HG03571 (cell line): ENCODE results near the gene RNF180.
"Not testable (repeated sequence)": the region's sequence is repeated elsewhere in the genome, so short reads cannot be mapped to it uniquely, and the experiment has no call there.

Experiments used
- ATAC-seq: cut with Tn5 transposase; IDR thresholded peaks from one replicate; pipeline ENCODE4 v1.9.1; 2021; ENCODE audit not compliant: unreplicated experiment

The RNF180 gene

DNA sequence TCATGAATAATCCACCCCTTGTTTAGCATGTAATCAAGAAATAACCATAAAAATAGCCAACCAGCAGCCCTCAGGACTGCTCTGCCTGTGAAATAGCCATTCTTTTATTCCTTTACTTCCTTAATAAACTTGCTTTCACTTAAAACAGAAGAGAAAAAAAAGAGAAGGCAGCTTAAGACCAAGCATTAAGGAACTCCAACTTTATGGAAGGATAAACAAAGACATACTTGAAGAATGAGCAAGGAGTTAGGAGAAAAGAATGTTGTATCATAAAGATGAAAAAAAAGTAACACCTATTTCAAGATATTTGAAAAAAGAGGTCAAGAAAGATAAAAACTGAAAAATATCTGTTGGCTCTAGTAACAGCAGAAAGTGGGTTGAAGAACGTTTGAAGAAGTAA is 107.6 kb downstream of the RNF180 start:
- ATAC-seq: no peak

DNA sequence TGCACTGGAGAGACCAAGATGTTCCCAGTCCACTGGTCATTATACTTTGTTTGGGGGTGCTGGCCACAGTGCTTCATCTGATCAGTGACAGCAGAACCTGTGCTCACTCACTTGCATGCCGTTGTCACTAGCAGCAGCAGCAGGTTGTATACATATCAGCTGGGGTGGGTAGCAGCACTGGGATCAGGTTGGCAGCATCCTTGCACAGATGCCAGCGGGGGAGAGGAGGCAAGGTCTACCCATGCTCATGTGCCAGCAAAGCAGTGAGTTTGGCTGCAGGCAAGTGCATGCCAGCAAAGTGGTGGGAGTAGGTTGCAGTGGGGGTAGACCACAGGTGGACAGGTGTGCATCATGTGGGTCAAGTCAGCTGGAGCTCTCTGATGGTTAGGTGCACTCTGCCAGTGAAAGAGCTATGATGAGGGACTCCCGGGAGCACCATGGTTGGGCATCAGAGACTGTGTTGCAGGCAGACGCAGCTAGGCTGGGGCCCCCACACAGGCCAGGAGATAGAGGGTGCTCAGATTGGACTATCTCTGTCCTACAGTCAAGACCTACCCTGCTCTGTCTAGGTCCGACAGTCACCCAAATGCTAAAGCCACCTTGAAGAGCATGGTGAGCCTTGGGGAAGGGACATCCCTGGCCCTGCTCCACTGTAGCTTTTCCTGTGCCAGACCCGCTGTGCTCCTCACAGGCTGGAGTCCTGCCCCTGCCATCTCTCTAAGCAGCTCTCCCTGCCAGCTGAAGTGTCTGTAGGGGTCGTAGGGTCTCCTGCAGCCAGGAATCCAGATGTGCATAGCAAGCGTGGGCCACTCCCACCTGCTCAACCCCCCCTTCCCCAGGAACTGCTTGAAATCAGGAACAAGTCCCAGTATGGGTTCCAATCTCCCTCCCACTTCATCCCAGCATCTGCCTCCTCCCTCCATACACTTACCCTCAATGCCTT is 119.8 kb downstream of the RNF180 start:
- no peak for ATAC-seq

- no peak for ATAC-seq
These were observed 120.7 kb downstream of the RNF180 start for GRCh38 chr5:64286381-64286780.

- not testable (repeated sequence) for ATAC-seq
These were observed 122.9 kb downstream of the RNF180 start for GRCh38 chr5:64288496-64288895.

DNA sequence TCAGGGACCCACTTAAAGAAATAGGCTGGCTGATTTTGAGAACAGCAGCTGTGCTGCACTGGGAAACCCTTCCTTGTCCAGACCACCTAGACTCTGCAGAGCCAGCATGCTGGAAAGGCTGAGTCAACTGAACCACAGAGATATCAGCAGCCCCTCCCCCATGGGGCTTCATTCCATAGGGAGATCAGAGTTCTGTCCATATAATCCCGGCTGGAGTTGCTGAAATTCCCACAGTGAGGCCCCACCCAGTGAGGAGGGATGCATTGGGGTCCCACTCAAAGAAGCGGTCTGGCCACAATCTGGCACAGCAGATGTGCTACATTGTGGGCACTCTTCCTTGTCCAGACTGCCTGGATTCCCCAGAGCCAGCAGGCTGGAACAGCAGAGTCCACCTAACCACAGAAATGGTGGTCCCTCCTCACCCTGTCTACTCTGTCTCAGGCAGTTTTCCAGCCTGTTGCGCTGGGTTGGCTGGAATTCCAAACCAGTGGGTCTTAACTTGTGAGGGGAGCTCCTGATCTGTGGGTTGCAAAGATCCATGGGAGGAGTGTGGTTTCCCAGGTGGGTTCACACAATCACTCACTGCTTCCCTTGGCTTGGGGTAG is 127.1 kb downstream of the RNF180 start:
- no peak for ATAC-seq

DNA sequence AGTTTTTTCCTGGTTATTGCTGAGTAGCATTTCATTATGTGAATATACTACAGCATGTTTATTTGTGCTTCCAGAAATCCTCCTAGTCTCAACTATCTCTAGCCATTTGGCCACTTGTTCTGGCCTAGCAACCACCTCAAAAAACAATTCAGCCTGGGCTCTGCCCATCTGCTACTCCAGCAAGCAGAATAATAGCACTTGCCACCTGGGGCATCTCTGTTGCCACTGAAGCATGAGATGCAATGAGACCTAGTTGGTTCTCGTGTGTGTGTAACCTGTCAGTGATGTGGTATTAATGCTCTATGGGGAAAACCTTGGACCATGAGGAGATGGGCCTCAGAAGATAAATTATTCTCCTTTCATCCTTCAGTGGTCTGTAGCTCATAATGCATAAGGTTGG is 129.5 kb downstream of the RNF180 start:
- ATAC-seq: no peak

DNA sequence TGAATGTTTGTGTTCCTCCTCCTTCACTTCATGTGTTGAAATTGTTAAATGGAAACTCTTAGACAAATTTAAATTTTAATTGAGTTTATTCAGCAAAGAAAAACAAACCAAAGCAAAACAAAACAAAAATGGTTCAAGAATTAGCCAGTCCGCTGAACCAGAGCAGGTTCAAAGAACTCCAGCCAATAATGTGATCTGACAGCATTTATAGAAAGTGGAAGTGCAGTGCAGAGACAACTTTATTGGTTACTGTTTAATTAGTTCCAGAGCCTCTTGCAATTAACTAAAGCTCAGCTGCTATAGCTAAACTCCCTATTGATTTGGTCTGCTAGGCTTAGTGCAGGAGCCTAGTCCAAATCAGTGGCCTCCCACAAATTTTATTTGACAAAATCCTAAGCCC is 132.9 kb downstream of the RNF180 start:
- ATAC-seq: no peak

DNA sequence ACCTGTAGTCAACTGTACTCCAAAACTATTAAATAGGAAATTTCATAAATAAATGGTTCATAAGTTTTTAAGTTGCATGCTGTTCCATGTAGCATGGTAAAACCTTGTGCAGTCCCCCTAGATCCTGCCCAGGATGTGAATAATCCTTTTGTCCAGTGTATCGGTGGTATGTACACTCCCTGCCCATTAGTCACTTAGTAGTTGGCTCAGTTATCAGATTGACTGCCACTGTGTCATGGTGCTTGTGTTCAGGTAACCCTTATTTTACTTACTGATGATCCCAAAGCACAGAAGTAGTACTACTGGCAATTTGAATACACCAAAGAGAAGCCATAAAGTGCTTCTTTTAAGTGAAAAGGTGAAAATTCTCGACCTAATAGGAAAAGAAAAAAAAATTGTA is 134.2 kb downstream of the RNF180 start:
- ATAC-seq: no peak

DNA sequence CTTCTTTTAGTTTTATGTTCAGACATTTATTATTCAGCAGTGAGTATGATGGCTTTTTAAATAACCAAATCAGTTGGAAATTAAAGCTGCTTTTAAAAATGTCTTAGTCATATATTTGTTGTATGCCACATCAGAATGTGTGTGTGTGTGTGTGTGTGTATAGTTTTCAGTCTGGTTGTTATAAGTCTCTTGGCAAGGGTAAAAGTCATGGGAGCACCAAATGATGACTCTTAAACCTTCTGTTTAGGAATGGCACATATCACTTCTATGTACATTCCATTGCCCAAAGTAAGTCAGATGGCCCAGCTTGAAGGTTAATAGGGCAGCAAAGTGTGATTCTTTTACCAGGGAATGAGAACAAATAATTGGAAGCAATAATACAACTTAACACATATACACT is 135.9 kb downstream of the RNF180 start:
- ATAC-seq: no peak

DNA sequence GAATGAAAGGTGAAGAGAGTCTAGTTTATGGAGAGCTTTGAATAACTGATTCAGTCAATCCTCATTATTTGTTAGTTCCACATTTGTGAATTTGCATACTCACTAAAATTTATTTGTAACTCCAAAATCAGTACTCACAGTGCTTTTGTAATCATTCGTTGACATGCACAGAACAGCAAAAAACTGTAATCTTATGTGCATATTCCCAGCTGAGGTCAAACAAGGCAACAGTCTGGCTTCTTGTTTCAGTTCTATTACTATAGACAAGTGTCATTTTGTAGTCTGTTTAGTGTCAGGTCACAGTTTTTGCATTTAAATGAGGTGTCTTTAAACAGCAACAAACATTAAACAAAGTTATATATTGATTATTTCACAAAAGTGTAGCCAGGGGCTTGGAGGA is 142.5 kb downstream of the RNF180 start:
- no peak for ATAC-seq

GRCh38 chr5:64312491-64312890 is 146.8 kb downstream of the RNF180 start:
- no peak for ATAC-seq

GRCh38 chr5:64315778-64316177 is 150.1 kb downstream of the RNF180 start:
- no peak for ATAC-seq

- ATAC-seq: no peak
These were observed 152.5 kb downstream of the RNF180 start for GRCh38 chr5:64318175-64318574.

GRCh38 chr5:64323591-64323990 is 157.9 kb downstream of the RNF180 start:
- no peak for ATAC-seq

GRCh38 chr5:64330728-64331231 is 165.1 kb downstream of the RNF180 start:
- ATAC-seq: no peak

DNA sequence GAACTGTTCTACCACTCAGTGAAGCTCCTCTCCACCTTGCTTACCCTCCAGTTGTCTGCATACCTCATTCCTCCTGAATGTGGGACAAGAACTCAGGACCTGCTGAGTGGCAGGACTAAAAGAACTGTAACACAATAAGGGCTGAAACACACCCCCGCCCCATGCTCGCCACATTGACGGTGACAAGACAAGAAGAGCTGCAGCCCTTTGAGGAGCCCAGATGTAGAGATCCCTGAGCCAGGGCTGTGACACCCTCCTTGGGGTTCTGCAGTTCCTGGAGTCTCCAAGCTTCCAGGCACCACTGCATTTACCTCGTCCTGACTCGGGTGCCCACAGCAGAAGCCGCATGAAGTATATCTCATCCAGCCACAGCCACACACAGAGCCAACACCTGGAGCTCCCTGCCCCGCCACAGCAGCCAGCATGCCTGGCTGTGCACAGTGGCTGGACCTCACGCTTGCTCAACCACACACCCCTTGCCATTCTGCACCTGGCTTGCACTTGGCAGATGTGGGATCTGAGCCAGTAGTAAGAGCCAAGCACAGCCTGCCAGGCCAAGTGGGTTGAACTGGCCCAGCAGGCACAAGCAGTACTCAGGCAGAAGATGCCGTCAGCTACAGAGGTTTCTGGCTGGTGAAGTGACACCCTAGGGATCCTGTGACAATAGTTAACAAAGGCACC is 166.1 kb downstream of the RNF180 start:
- ATAC-seq: no peak

GRCh38 chr5:64333886-64334285 is 168.2 kb downstream of the RNF180 start:
- ATAC-seq: no peak

DNA sequence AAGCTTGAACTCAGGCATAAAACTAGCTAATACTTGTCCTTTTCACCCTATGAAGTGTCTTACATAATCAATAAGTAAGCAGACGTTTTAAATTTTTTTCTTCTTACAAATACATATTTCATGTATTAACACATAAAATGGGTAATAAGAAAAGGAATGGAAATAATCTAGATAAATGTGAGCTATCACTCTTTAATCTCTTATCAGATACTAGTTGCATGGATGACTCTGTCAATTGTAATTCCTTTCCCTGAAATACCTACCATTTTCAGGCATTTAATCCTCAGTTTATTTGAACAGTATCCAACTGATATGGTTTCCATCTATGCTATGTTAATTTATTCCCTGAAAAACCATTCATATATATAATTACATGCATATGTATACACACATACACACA is 174.1 kb downstream of the RNF180 start:
- no peak for ATAC-seq

GRCh38 chr5:64340293-64340692 is 174.7 kb downstream of the RNF180 start:
- no peak for ATAC-seq

DNA sequence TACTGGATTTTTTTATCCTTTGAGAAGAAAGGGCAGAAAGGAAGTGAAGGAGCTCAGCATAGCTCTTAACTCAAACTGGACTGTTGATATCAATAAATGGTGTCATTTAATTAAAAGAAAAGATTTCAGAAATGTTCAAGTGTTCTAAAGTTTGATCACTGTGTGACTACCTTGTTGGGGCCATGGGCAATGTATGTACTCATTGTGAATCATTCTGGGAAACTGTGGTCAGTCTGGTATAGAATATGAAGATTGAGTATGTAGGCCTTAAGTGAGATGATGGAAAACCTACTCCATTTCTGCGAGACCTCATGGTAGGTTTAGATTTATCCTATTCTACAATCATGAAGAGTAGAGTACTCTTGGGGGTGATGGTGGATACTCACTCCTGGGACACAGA is 175.7 kb downstream of the RNF180 start:
- no peak for ATAC-seq

- ATAC-seq: no peak
These were observed 178.9 kb downstream of the RNF180 start for GRCh38 chr5:64344501-64344900.

- ATAC-seq: no peak
These were observed 181.7 kb downstream of the RNF180 start for GRCh38 chr5:64347309-64347708.
